GM19438 (cell line): ENCODE data around the gene BRIP1.

Source experiments
- ATAC-seq: cut with Tn5 transposase; IDR thresholded peaks from one replicate; pipeline ENCODE4 v1.9.1; 2021; ENCODE audit warnings: low read depth; ENCODE audit not compliant: unreplicated experiment

The BRIP1 gene

GRCh38 chr17:61644800-61645774, 218.2 kb downstream of the BRIP1 start:
- ATAC-seq = no peak

GRCh38 chr17:61642768-61643167, 220.6 kb downstream of the BRIP1 start:
- no peak for ATAC-seq

- ATAC-seq = no peak
Observed at GRCh38 chr17:61641715-61642114, 221.6 kb downstream of the BRIP1 start.

- no peak for ATAC-seq
Observed at GRCh38 chr17:61641084-61641483, 222.2 kb downstream of the BRIP1 start.

- no peak for ATAC-seq
Observed at GRCh38 chr17:61639818-61640217, 223.5 kb downstream of the BRIP1 start.

- ATAC-seq = no peak
Observed at GRCh38 chr17:61638087-61638486, 225.2 kb downstream of the BRIP1 start.

- ATAC-seq = no peak
Observed at GRCh38 chr17:61635913-61636432, 227.4 kb downstream of the BRIP1 start.

- no peak for ATAC-seq
Observed at GRCh38 chr17:61634942-61635538, 228.3 kb downstream of the BRIP1 start.

GRCh38 chr17:61634011-61634539, 229.3 kb downstream of the BRIP1 start:
- no peak for ATAC-seq

GRCh38 chr17:61632826-61633225, 230.5 kb downstream of the BRIP1 start:
- no peak for ATAC-seq

GRCh38 chr17:61631800-61632199, 231.5 kb downstream of the BRIP1 start:
- no peak for ATAC-seq
